K562 (cell line): ENCODE measurements around the gene MIEF1. TPM values are rescaled to one million over a fixed set of nuclear protein-coding genes. Genes with fewer than 3 reads are reported as not detected.

Experiments
- BCOR ChIP-seq: fragments of 450-650 bp; IDR thresholded peaks from 2 replicates; pipeline ENCODE4 v1.6.1; 2016
- BRF2 ChIP-seq: IDR thresholded peaks from 3 replicates; pipeline ENCODE4 v1.6.1; 2011; ENCODE audit warnings: borderline replicate concordance, mild to moderate bottlenecking; ENCODE audit not compliant: insufficient read length, insufficient read depth
- CBFA2T3 ChIP-seq: fragments of 450-650 bp; IDR thresholded peaks from 2 replicates; pipeline ENCODE4 v1.6.1; 2017
- CBX1 ChIP-seq: sonication (generic); IDR thresholded peaks from 2 replicates; pipeline ENCODE4 v1.6.1; 2016; ENCODE audit warnings: antibody characterized with exemption, low read depth, mild to moderate bottlenecking
- CREB3L1 ChIP-seq: fragments of 450-650 bp; IDR thresholded peaks from 2 replicates; pipeline ENCODE4 v1.6.1; 2014; ENCODE audit warnings: low read depth, mild to moderate bottlenecking, moderate library complexity, borderline replicate concordance
- CREM ChIP-seq: IDR thresholded peaks from 2 replicates; pipeline ENCODE4 v1.6.1; 2014; ENCODE audit warnings: antibody characterized with exemption, low read depth
- CTBP1 ChIP-seq: fragments of 450-650 bp; IDR thresholded peaks from 2 replicates; pipeline ENCODE4 v1.6.1; 2016; ENCODE audit warnings: borderline replicate concordance
- E2F6 ChIP-seq, 2 experiments: IDR thresholded peaks; 2 replicates each; pipeline ENCODE4 v1.6.1; 2011; ENCODE audit warnings: borderline replicate concordance in 1 of 2, control low read depth in 1 of 2, low read depth in 1 of 2, low read length in 1 of 2, mild to moderate bottlenecking in 1 of 2, mixed read lengths in 1 of 2, moderate library complexity in 1 of 2; ENCODE audit not compliant: insufficient read depth in 1 of 2, insufficient read length in 1 of 2, poor library complexity in 1 of 2, severe bottlenecking in 1 of 2; ENCODE audit errors: extremely low read depth in 1 of 2
- HSF4 ChIP-seq: fragments of 250-450 bp; sonication (Bioruptor Pico); IDR thresholded peaks from 2 replicates; pipeline ENCODE4 v2.1.2; 2022; ENCODE audit warnings: mild to moderate bottlenecking, moderate library complexity, borderline replicate concordance
- NFYB ChIP-seq: IDR thresholded peaks from 2 replicates; pipeline ENCODE4 v1.6.1; 2011; ENCODE audit warnings: mild to moderate bottlenecking, moderate library complexity; ENCODE audit not compliant: insufficient read length; ENCODE audit errors: extremely low read depth
- RBM25 ChIP-seq: fragments of 200-400 bp; formaldehyde crosslinking; IDR thresholded peaks from 2 replicates; pipeline ENCODE4 v1.6.1; 2018; ENCODE audit warnings: low read length, low read depth, moderate library complexity; ENCODE audit not compliant: severe bottlenecking
- SMARCA5 ChIP-seq: fragments of 450-650 bp; IDR thresholded peaks from 2 replicates; pipeline ENCODE4 v1.6.1; 2016
- SPI1 ChIP-seq: IDR thresholded peaks from 2 replicates; pipeline ENCODE4 v1.6.1; 2011; ENCODE audit warnings: low read depth, low read length, control low read depth, borderline replicate concordance
- TFAM ChIP-seq: fragments of 250-450 bp; sonication (Bioruptor Pico); conservative IDR thresholded peaks from 2 replicates; pipeline ENCODE4 v1.5.0; 2021; ENCODE audit warnings: mild to moderate bottlenecking, moderate library complexity
- TRIM24 ChIP-seq, 2 experiments: fragments of 450-650 bp; IDR thresholded peaks; 2 replicates each; pipeline ENCODE4 v1.6.1; 2016
- ZNF174 ChIP-seq: fragments of 250-450 bp; sonication (Bioruptor Pico); IDR thresholded peaks from 2 replicates; pipeline ENCODE4 v1.4.0; 2020; ENCODE audit warnings: mild to moderate bottlenecking
- ZNF277 ChIP-seq: fragments of 250-450 bp; sonication (Bioruptor Pico); IDR thresholded peaks from 2 replicates; pipeline ENCODE4 v1.8.0; 2022; ENCODE audit warnings: inconsistent platforms, mild to moderate bottlenecking, moderate library complexity, borderline replicate concordance
- polyA plus RNA-seq, 8 experiments: library from polyadenylated mRNA; depleted of rRNA in 4 of 8; stranded (reverse) in 5 of 8; unstranded in 3 of 8; fragments of >200 nt; fragmentation: Nextera tagmentation in 2 of 8; fragmentation: Illumina TruSeq in 1 of 8; extraction: Ambion mirVana in 2 of 8; extraction: Trizol in 1 of 8; gene quantifications; 2 replicates each; pipeline versions ENCODE4 v1.2.1 to v1.2.3, GENCODE V29; 2011 to 2014; ENCODE audit warnings: inconsistent platforms in 1 of 8, missing spikeins in 1 of 8
- total RNA-seq, 7 experiments: library from RNA; depleted of rRNA in 6 of 7; stranded (reverse); fragments of >200 nt in 6 of 7; fragmentation: Illumina TruSeq in 2 of 7; extraction: Trizol in 2 of 7; gene quantifications; 2 replicates each; pipeline versions ENCODE4 v1.2.1 to v1.2.3, GENCODE V29; 2011 to 2021; ENCODE audit warnings: low replicate concordance in 1 of 7
- TF ChIP-seq, protein P1 (sequence below), 3 experiments: fragments of 200-800 bp in 1 of 3; sonication (Bioruptor generic) in 1 of 3; sonication (generic) in 1 of 3; formaldehyde crosslinking in 1 of 3; IDR thresholded peaks; 2 replicates each; pipeline versions ENCODE4 v1.6.1 to v1.8.0; 2016 to 2022; ENCODE audit warnings: mild to moderate bottlenecking in 2 of 3, missing compliant biosample characterization in 2 of 3, missing genetic modification characterization in 2 of 3, missing genetic modification reagents in 1 of 3

The MIEF1 gene
- total and polyA plus RNA-seq, 9 of the 15 experiments (the other 6 are each of a cell fraction or from before 2014, with no cell fraction given) = 10.9 to 51.8 (median 25.5) TPM

DNA sequence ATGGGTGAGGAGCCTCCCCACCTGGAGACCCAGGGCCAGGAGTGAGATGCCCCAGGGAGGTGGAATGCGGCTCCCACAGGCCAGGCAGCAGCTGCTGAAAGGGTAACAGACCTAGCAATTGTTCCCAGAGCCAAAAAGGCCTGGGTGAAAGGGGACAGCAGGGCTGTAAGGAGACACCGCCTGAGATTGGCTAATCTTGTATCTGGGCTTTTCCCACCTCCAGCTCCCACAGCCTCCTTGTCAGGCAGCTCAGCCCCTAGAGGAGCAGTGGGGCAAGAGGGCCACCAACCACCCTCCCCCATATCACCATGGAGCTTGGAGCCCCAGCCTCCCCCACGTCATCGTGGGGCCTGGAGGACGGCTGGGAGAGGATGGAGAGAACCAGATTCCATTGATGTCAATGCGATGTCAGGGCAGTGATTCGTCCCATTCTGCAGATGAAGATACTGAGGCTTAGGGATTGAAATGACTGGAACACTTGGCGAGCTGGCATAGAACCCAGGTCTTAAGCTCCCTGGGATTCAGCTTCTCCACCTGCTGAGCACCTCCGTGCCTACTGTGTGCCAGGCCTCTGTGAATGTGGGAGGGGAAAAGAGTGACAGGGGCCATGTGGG lies 48.2 kb upstream of the MIEF1 start (continued):
- TF ChIP-seq SMARCA5 (peak; percentile 62), SPI1 (no peak), CTBP1 (0 out of 2 replicates have a peak, but pooled peaks have one; percentile 20), NFYB (no peak), TFAM (CRISPR knock-in tag) (no peak), BRF2 (no peak), BCOR (peak; percentile 95), ZNF277 (CRISPR knock-in tag) (no peak), CREB3L1 (no peak), CREM (peak; percentile 53; the same call in 1 of the 2 replicates), CBFA2T3 (peak; percentile 29), ZNF174 (no peak), RBM25 (peak; percentile 87), CBX1 (0 out of 2 replicates have a peak, but pooled peaks have one; percentile 35), HSF4 (CRISPR knock-in tag) (no peak), TRIM24 (IDR thresholded peaks at IDR 0.05) (no peak), E2F6 (IDR thresholded peaks at IDR 0.05; ENCODE audit: borderline replicate concordance in 1 of 2, extremely low read depth in 1 of 2, insufficient read depth in 1 of 2, insufficient read length in 1 of 2, low read depth in 1 of 2, low read length in 1 of 2, poor library complexity in 1 of 2, severe bottlenecking in 1 of 2) (peak in 1 of 2 experiments; percentile 12)
- TF ChIP-seq, protein P1, sequence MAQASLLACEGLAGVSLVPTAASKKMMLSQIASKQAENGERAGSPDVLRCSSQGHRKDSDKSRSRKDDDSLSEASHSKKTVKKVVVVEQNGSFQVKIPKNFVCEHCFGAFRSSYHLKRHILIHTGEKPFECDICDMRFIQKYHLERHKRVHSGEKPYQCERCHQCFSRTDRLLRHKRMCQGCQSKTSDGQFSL (CRISPR knock-in tag; IDR thresholded peaks at IDR 0.05) = 0 out of 2 replicates have a peak, but pooled peaks have one; percentile 27
- TF ChIP-seq, protein P1 (tag; IDR thresholded peaks at IDR 0.05) = no peak
